ENCODE results near the gene TCEA2.

Gene TCEA2

GRCh38 chr20:64047968-64048401 is 15.0 kb upstream of the TCEA2 start:
- no peak for TF ChIP-seq EZH2 (IDR thresholded peaks at IDR 0.05; ENCODE audit: borderline replicate concordance, low read length)
- peaks cover 15% of the 10 kb centered on the region; the same call in 1 of the 2 replicates for H3K27me3 ChIP-seq (ENCODE audit: insufficient read depth, low read length)
- H2AFZ ChIP-seq (ENCODE audit: low read length), result no peak overlapping the region
- no peak overlapping the region for H3K9ac ChIP-seq (ENCODE audit: low read length)
- H3F3A ChIP-seq (ENCODE audit: insufficient read depth, low read length), result no peaks in the 10 kb centered on the region
- no peaks in the 10 kb centered on the region for H3K4me1 ChIP-seq (ENCODE audit: insufficient read depth, low read length, severe bottlenecking)
- H3K36me3 ChIP-seq (ENCODE audit: insufficient read depth, low read length), result no peaks in the 10 kb centered on the region
- H4K20me1 ChIP-seq (ENCODE audit: insufficient read depth, low read length), result no peaks in the 10 kb centered on the region
- no peaks in the 10 kb centered on the region for H3K79me2 ChIP-seq (ENCODE audit: insufficient read depth, low read length)
- H3K4me2 ChIP-seq (ENCODE audit: low read length), result no peak overlapping the region
- H3K27ac ChIP-seq (ENCODE audit: low read depth, low read length, poor library complexity, severe bottlenecking), result no peak overlapping the region
- no peak overlapping the region for H3K4me3 ChIP-seq (ENCODE audit: low read depth, low read length, poor library complexity, severe bottlenecking)
- H3K9me2 ChIP-seq (ENCODE audit: low read depth, low read length), result no peaks in the 10 kb centered on the region
- H3K9me3 ChIP-seq (ENCODE audit: low read length), result no peaks in the 10 kb centered on the region

GRCh38 chr20:64048402-64049044 is 14.5 kb upstream of the TCEA2 start:
- no peaks in the 10 kb centered on the region for H4K20me1 ChIP-seq (ENCODE audit: insufficient read depth, low read length)
- H3K27ac ChIP-seq (ENCODE audit: low read depth, low read length, poor library complexity, severe bottlenecking), result no peak overlapping the region
- no peak overlapping the region for H2AFZ ChIP-seq (ENCODE audit: low read length)
- H3K79me2 ChIP-seq (ENCODE audit: insufficient read depth, low read length), result no peaks in the 10 kb centered on the region
- H3K36me3 ChIP-seq (ENCODE audit: insufficient read depth, low read length), result no peaks in the 10 kb centered on the region
- TF ChIP-seq EZH2 (IDR thresholded peaks at IDR 0.05; ENCODE audit: borderline replicate concordance, low read length) (no peak), CTCF (IDR thresholded peaks at IDR 0.05; ENCODE audit: low read length) (no peak)
- no peaks in the 10 kb centered on the region for H3K9me2 ChIP-seq (ENCODE audit: low read depth, low read length)
- no peaks in the 10 kb centered on the region for H3K4me1 ChIP-seq (ENCODE audit: insufficient read depth, low read length, severe bottlenecking)
- no peaks in the 10 kb centered on the region for H3K9me3 ChIP-seq (ENCODE audit: low read length)
- no peak overlapping the region for H3K9ac ChIP-seq (ENCODE audit: low read length)
- no peaks in the 10 kb centered on the region for H3F3A ChIP-seq (ENCODE audit: insufficient read depth, low read length)
- no peak overlapping the region for H3K4me3 ChIP-seq (ENCODE audit: low read depth, low read length, poor library complexity, severe bottlenecking)
- peaks cover 19% of the 10 kb centered on the region; the same call in 1 of the 2 replicates for H3K27me3 ChIP-seq (ENCODE audit: insufficient read depth, low read length)
- no peak overlapping the region for H3K4me2 ChIP-seq (ENCODE audit: low read length)

- peaks cover 19% of the 10 kb centered on the region; the same call in 1 of the 2 replicates for H3K27me3 ChIP-seq (ENCODE audit: insufficient read depth, low read length)
- H4K20me1 ChIP-seq (ENCODE audit: insufficient read depth, low read length), result no peaks in the 10 kb centered on the region
- H3K79me2 ChIP-seq (ENCODE audit: insufficient read depth, low read length), result no peaks in the 10 kb centered on the region
- no peak within 1 kb of the TSS for H3K4me3 ChIP-seq (ENCODE audit: low read depth, low read length, poor library complexity, severe bottlenecking)
- no peak within 1 kb of the TSS for H3K4me2 ChIP-seq (ENCODE audit: low read length)
- no peak within 1 kb of the TSS for H3K9ac ChIP-seq (ENCODE audit: low read length)
- no peak for TF ChIP-seq EZH2 (IDR thresholded peaks at IDR 0.05; ENCODE audit: borderline replicate concordance, low read length)
- no peak for TF ChIP-seq CTCF (IDR thresholded peaks at IDR 0.05; ENCODE audit: low read length)
- H3F3A ChIP-seq (ENCODE audit: insufficient read depth, low read length), result no peaks in the 10 kb centered on the region
- H3K4me1 ChIP-seq (ENCODE audit: insufficient read depth, low read length, severe bottlenecking), result no peaks in the 10 kb centered on the region
- no peaks in the 10 kb centered on the region for H3K9me3 ChIP-seq (ENCODE audit: low read length)
- no peak within 1 kb of the TSS for H3K27ac ChIP-seq (ENCODE audit: low read depth, low read length, poor library complexity, severe bottlenecking)
- no peaks in the 10 kb centered on the region for H3K9me2 ChIP-seq (ENCODE audit: low read depth, low read length)
- H2AFZ ChIP-seq (ENCODE audit: low read length), result no peak within 1 kb of the TSS
- H3K36me3 ChIP-seq (ENCODE audit: insufficient read depth, low read length), result no peaks in the 10 kb centered on the region
Observed at GRCh38 chr20:64049060-64049877, 13.7 kb upstream of the TCEA2 start, which contains the start of gene SOX18. TSS of gene SOX18 (minus strand) at chr20:64049639. CDS start at chr20:64049516, 123 bp downstream.

Data from OCI-LY1 (cell line).